Erythroblast (primary cell): ENCODE measurements around the gene CTF1.

Source experiments
- GATA1 ChIP-seq: IDR thresholded peaks from 2 replicates; pipeline ENCODE4 v1.6.1; 2011; ENCODE audit warnings: low read depth, mild to moderate bottlenecking, control low read depth, low read length, moderate library complexity
- POLR2A ChIP-seq: IDR thresholded peaks from 2 replicates; pipeline ENCODE4 v1.6.1; 2011; ENCODE audit warnings: mild to moderate bottlenecking, low read length

DNA sequence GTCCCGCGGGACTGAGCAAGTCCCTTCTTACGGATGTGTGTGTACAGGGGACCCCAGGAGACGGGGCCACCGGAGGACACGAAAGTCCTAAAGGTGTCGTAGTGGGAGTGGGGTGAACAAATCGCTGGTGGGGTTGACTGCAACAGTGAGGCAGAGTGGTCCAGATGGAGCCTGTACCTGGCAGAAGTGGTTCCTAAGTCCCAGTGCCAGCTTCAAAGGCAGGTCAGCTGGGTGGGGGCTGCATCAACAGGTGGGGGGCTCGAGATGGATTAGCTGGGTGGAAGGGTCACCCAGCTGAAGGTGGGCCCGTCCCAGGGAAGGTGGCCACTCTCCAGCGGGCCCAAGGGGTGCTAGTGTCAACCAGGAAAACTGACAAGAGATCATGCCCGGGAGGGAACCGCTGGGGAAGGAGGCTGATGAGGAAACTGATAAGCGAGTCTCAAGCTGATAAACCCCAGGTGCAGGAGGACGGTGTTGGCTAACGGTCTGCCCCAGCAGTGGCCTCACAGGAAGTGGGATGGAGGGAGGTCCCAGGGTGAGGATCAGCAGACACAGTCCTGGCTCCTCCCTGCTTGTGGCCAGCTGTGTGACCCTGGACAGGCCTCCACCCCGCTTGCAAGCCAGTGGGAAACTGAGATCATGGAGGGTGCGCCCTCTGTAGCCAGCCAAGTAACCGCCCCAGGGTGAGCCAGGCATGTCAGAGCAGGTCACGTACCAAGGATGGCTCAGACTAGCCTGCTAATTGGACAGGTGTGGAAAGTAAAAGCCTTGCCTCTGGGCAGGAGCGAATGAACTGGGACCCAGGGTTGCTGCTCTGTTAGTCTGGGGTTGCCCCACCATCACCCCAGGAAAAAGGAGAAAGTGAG is 53.5 kb downstream of the CTF1 start:
- peak; percentile 99 for TF ChIP-seq POLR2A
- no peak for TF ChIP-seq GATA1
